Epithelial cell of esophagus (primary cell): ENCODE data around the gene OR2T1.

ENCODE experiments used
- DNase-seq: peaks from one replicate; pipeline ENCODE4 v3.0.0; 2010; ENCODE audit warnings: low read depth
- H3K4me3 ChIP-seq: 2 replicates; pipeline ENCODE4 v1.5.1; 2011; ENCODE audit warnings: mild to moderate bottlenecking, low read length, control low read depth
- TF ChIP-seq, protein P1 (sequence below): IDR thresholded peaks from 2 replicates; pipeline ENCODE4 v1.5.1; 2011; ENCODE audit warnings: low read depth, mild to moderate bottlenecking, low read length, control low read depth, inconsistent platforms; ENCODE audit not compliant: insufficient read depth; ENCODE audit errors: missing control alignments

Gene OR2T1, protein sequence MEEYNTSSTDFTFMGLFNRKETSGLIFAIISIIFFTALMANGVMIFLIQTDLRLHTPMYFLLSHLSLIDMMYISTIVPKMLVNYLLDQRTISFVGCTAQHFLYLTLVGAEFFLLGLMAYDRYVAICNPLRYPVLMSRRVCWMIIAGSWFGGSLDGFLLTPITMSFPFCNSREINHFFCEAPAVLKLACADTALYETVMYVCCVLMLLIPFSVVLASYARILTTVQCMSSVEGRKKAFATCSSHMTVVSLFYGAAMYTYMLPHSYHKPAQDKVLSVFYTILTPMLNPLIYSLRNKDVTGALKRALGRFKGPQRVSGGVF

DNA sequence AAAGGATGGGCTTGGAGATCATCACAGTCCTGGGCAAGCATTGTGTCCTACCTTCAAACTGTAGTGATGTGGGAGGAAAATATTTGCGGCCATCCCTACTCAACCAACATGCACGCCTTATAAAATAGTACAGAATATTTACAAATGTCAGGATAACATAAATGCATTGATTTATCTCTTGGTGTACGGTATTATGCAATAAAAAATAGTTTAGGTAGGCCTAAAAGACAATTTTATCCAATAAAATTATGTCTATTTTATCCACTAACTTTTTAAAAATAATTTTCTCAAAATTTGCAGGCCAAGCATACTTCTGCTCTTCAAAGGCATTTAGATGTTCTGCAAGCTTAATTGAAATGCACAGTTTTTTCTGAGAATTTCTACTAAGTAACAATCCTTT lies at the start of gene OR2T1:
Gene OR2T1, plus strand, starts transcription at position 301 of the 400 bp plus-strand sequence. CDS start 3,100 bp downstream, outside the sequence.
- no peak within 1 kb of the TSS for H3K4me3 ChIP-seq

DNA sequence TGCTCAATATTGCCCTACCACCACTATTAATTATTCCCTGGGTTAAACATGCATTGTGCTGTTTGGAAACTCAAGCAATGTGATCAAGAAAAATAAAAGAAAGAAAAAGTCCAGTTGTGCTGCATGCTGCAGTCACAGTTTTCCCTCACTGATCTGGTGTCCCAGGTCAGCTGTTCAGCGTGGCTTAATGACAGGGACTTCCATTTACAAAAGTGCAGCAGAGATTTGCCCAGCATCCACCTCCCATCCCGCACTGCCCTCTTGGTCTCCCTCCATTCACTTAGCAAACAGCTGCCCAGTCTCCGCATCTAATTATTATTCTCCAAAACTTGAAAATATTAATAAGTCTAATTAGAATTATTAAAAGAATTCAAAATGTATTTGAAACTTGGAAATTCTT lies 43.4 kb upstream of the OR2T1 start:
- no peak overlapping the region for H3K4me3 ChIP-seq
- TF ChIP-seq, protein P1, sequence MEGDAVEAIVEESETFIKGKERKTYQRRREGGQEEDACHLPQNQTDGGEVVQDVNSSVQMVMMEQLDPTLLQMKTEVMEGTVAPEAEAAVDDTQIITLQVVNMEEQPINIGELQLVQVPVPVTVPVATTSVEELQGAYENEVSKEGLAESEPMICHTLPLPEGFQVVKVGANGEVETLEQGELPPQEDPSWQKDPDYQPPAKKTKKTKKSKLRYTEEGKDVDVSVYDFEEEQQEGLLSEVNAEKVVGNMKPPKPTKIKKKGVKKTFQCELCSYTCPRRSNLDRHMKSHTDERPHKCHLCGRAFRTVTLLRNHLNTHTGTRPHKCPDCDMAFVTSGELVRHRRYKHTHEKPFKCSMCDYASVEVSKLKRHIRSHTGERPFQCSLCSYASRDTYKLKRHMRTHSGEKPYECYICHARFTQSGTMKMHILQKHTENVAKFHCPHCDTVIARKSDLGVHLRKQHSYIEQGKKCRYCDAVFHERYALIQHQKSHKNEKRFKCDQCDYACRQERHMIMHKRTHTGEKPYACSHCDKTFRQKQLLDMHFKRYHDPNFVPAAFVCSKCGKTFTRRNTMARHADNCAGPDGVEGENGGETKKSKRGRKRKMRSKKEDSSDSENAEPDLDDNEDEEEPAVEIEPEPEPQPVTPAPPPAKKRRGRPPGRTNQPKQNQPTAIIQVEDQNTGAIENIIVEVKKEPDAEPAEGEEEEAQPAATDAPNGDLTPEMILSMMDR, result no peak
- no peak for DNase-seq

More for the DNA sequence above, at the start of gene OR2T1:
- DNase-seq, result no peak
- TF ChIP-seq, protein P1, result no peak

DNA sequence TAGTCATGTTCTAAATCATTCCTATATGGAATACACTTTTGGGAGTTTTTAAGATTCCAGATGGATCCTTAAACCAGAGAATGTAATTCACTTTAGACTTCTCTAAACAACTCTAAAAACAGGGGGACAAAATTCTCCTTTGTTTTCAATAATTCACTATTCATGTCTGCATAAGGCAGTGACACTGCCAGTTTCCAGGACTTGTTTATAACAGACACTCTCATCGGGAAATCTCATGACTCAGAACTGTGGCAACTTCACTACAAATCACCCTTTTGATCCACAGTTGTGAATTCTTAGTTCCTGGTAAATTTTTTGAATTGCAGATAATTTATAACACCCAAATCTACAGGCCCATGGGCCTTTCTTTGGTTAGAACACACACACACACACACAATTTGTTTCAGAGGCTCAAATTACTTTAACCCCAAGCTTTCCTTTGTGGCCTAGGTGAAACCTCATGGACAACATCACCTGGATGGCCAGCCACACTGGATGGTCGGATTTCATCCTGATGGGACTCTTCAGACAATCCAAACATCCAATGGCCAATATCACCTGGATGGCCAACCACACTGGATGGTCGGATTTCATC lies 41.6 kb upstream of the OR2T1 start, which contains the start of gene OR2T4:
Gene OR2T4, plus strand, starts transcription at position 545 of the 595 bp plus-strand sequence. Its CDS starts 0 bp downstream, at position 545.
- TF ChIP-seq, protein P1, result no peak
- no peak within 1 kb of the TSS for H3K4me3 ChIP-seq
- DNase-seq, result no peak

DNA sequence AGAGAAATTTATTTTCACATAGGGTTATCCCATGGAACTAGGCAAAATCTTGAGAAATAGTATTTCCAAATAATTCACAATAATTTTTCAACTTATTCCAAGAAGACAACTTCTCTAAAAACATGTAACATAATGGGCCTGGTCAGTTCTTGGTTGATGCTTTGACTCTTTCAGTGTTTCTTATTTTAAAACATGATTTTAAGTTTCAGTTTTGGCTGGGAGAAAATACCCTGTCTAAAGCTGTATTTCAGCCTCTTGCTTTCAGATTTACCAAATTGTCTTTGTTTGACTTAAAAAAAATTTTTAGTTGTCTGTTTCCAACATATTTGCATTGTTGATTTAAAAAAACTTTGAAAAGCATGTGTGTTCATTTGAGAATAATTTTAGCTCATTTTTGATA lies 36.2 kb upstream of the OR2T1 start:
- no peak overlapping the region for H3K4me3 ChIP-seq
- no peak for DNase-seq
- TF ChIP-seq, protein P1, result no peak

DNA sequence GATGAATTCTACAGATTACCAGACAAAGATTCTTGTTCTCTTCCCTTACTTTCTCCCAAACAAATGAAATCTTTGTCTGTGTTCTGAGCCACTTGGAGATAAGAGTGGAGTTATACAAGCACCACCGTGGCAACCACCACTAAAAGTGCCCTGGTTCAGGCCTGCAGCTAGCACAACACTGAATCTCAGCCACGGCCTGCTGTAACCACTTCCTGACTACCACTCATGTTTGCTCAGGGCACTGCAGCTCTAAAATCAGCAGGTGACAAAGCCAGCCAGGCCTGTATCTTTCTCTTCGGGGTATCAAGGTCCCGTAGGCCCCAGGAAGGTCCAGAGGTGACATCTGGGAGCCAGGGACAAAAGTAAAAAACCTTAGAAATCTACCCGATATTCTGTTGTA lies 30.5 kb upstream of the OR2T1 start:
- no peak for DNase-seq
- TF ChIP-seq, protein P1, result no peak
- H3K4me3 ChIP-seq, result no peak overlapping the region

DNA sequence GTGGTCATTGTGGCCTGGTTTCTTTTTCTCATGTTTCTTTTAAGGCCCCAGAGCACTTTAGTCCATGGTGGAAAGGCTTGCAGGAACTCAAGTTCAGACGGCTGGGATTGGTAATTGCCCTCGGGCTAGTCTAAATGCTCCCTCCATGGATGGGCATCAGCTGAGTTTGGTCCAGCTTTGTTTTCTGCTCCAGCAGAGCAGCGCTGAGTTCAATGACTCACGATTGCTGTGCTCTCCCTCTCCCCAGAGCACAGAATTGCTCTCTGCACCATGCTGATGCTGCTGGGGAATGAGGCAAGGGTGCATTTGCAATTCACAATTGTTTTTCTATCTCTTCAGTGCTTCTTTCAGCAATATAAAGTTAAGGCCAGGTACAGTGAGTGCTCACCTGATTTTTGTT lies 29.1 kb upstream of the OR2T1 start:
- TF ChIP-seq, protein P1, result no peak
- no peak overlapping the region for H3K4me3 ChIP-seq
- no peak for DNase-seq
